ENCODE results near the gene PYGO2. TPM values are rescaled to one million over a fixed set of nuclear protein-coding genes. Genes with fewer than 3 reads are reported as not detected.

PYGO2 gene
- total RNA-seq, 1 donor from 2014 or later: 29.2 TPM

GRCh38 chr1:154999571-155000410 lies 38.2 kb upstream of the PYGO2 start:
- no peak for TF ChIP-seq CTCF (IDR thresholded peaks at IDR 0.05)
- Mint-ChIP-seq H3K27ac (ENCODE audit: unreplicated experiment) (peak overlapping the region; percentile 95), H3K36me3 (ENCODE audit: unreplicated experiment) (no peaks in the 10 kb centered on the region), H3K4me3 (ENCODE audit: unreplicated experiment) (peak overlapping the region; percentile 94), H3K27me3 (ENCODE audit: unreplicated experiment) (no peaks in the 10 kb centered on the region), H3K9me3 (ENCODE audit: unreplicated experiment) (no peaks in the 10 kb centered on the region), H3K4me1 (ENCODE audit: unreplicated experiment) (peaks cover 27% of the 10 kb centered on the region)
- DNase-seq (ENCODE audit: extremely low spot score, unreplicated experiment): no peak

GRCh38 chr1:154998818-154999570 lies 37.4 kb upstream of the PYGO2 start:
- peak overlapping the region; percentile 94 for H3K4me3 Mint-ChIP-seq (ENCODE audit: unreplicated experiment)
- no peaks in the 10 kb centered on the region for H3K9me3 Mint-ChIP-seq (ENCODE audit: unreplicated experiment)
- peak; percentile 85 for TF ChIP-seq CTCF (IDR thresholded peaks at IDR 0.05)
- peak overlapping the region; percentile 71 for H3K27ac Mint-ChIP-seq (ENCODE audit: unreplicated experiment)
- H3K27me3 Mint-ChIP-seq (ENCODE audit: unreplicated experiment): no peaks in the 10 kb centered on the region
- H3K4me1 Mint-ChIP-seq (ENCODE audit: unreplicated experiment): peaks cover 19% of the 10 kb centered on the region
- no peak for DNase-seq (ENCODE audit: extremely low spot score, unreplicated experiment)
- no peaks in the 10 kb centered on the region for H3K36me3 Mint-ChIP-seq (ENCODE audit: unreplicated experiment)

GRCh38 chr1:154998201-154998780 lies 36.7 kb upstream of the PYGO2 start:
- Mint-ChIP-seq H3K27me3 (ENCODE audit: unreplicated experiment) (no peaks in the 10 kb centered on the region), H3K9me3 (ENCODE audit: unreplicated experiment) (no peaks in the 10 kb centered on the region), H3K4me1 (ENCODE audit: unreplicated experiment) (peaks cover 17% of the 10 kb centered on the region), H3K4me3 (ENCODE audit: unreplicated experiment) (no peak overlapping the region), H3K27ac (ENCODE audit: unreplicated experiment) (no peak overlapping the region), H3K36me3 (ENCODE audit: unreplicated experiment) (no peaks in the 10 kb centered on the region)
- no peak for TF ChIP-seq CTCF (IDR thresholded peaks at IDR 0.05)
- DNase-seq (ENCODE audit: extremely low spot score, unreplicated experiment): no peak

- no peak for DNase-seq (ENCODE audit: extremely low spot score, unreplicated experiment)
- no peak for TF ChIP-seq CTCF (IDR thresholded peaks at IDR 0.05)
- Mint-ChIP-seq H3K9me3 (ENCODE audit: unreplicated experiment) (no peaks in the 10 kb centered on the region), H3K36me3 (ENCODE audit: unreplicated experiment) (no peaks in the 10 kb centered on the region), H3K4me3 (ENCODE audit: unreplicated experiment) (no peak overlapping the region), H3K27me3 (ENCODE audit: unreplicated experiment) (no peaks in the 10 kb centered on the region), H3K27ac (ENCODE audit: unreplicated experiment) (no peak overlapping the region), H3K4me1 (ENCODE audit: unreplicated experiment) (peaks cover 22% of the 10 kb centered on the region)
These were observed 35.6 kb upstream of the PYGO2 start for GRCh38 chr1:154996966-154997701.
